Esophagus (tissue), 2 donors: Measurements from ENCODE around the gene PPP1R37. TPM values are rescaled to one million over a fixed set of nuclear protein-coding genes. Genes with fewer than 3 reads are reported as not detected.

Experiments
- H3K27ac ChIP-seq, 2 donors: one replicate each; pipeline ENCODE4 v1.5.1; 2013; ENCODE audit warnings: low read depth in 2 of 2, mild to moderate bottlenecking in 2 of 2, inconsistent platforms in 1 of 2, low read length in 1 of 2, moderate library complexity in 1 of 2
- H3K27me3 ChIP-seq, 2 donors: one replicate each; pipeline ENCODE4 v1.6.1; 2013; ENCODE audit warnings: low read length in 2 of 2, control low read depth in 1 of 2, mild to moderate bottlenecking in 1 of 2; ENCODE audit not compliant: insufficient read depth in 2 of 2, control insufficient read depth in 1 of 2
- H3K36me3 ChIP-seq, 2 donors: one replicate each; pipeline ENCODE4 v1.6.1; 2013; ENCODE audit warnings: low read length in 1 of 2; ENCODE audit not compliant: control insufficient read depth in 2 of 2, insufficient read depth in 2 of 2
- H3K4me1 ChIP-seq, 2 donors: one replicate each; pipeline ENCODE4 v1.6.1; 2013; ENCODE audit warnings: low read length in 1 of 2; ENCODE audit not compliant: control insufficient read depth in 2 of 2, insufficient read depth in 2 of 2
- H3K4me3 ChIP-seq, 2 donors: one replicate each; pipeline ENCODE4 v1.5.1; 2013; ENCODE audit warnings: low read length in 2 of 2, mild to moderate bottlenecking in 2 of 2, low read depth in 1 of 2, moderate library complexity in 1 of 2
- H3K9me3 ChIP-seq, 2 donors: one replicate each; pipeline ENCODE4 v1.6.1; 2013; ENCODE audit warnings: mild to moderate bottlenecking in 2 of 2, low read depth in 1 of 2, low read length in 1 of 2, moderate library complexity in 1 of 2; ENCODE audit not compliant: control insufficient read depth in 2 of 2, insufficient read depth in 1 of 2
- WGBS, 2 donors: extraction: QIAGEN DNeasy Blood & Tissue Kit; methylation state at CpG; one replicate each; pipeline ENCODE4 v1.1.7; 2013; 5-methylcytosine and 5-hydroxymethylcytosine counted together
- polyA plus RNA-seq, 2 donors: library from polyadenylated mRNA; stranded (reverse); fragments of 200-250 nt; gene quantifications; one replicate each; pipeline ENCODE4 v1.2.3, GENCODE V29; 2013
- donor health status: healthy with polysubstance abuse.
- donor health status: Bipolar disorder and iron deficiency.

The PPP1R37 gene
- polyA plus RNA-seq, 2 donors, result 17.5 to 43.1 TPM

DNA sequence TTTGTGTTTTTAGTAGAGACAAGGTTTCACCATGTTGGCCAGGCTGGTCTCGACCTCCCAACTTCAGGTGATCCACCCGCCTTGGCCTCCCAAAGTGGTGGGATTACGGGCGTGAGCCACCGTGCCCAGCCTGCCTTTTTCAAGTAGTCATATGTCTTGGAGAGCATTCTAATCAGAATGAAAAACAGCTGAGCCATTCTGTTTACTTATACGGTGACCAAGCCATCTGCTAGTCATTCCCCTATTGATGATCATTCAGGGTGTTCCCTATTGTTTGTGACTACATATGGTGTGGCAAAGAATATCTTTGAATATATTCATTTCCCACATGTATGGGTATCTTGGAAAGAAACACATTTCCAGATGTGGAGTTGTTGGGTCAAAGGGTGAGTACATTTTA, 102.8 kb downstream of the PPP1R37 start:
- WGBS, 2 donors, result 77 to 89% methylated on average over 6 of the region's 6 CpGs
- H3K4me3 ChIP-seq, result no peak overlapping the region
- no peaks in the 10 kb centered on the region for H3K9me3 ChIP-seq

More for the DNA sequence above, 102.8 kb downstream of the PPP1R37 start:
- no peaks in the 10 kb centered on the region for H3K36me3 ChIP-seq
- no peak overlapping the region for H3K27ac ChIP-seq
- no peaks in the 10 kb centered on the region for H3K4me1 ChIP-seq
- H3K27me3 ChIP-seq, result no peaks in the 10 kb centered on the region

Other genes starting within 250 kb of the PPP1R37 start
- gene NECTIN2, start 246.9 kb upstream of the PPP1R37 start, polyA plus RNA-seq, result 10 to 100 TPM; 58.7 to 60.9 TPM
- gene TOMM40, start 201.9 kb upstream of the PPP1R37 start, polyA plus RNA-seq, result 10 to 100 TPM; 46.0 to 60.8 TPM
- gene APOE, start 187.4 kb upstream of the PPP1R37 start, polyA plus RNA-seq, result 10 to 100 TPM in 1 of 2 donors, 1 to 10 TPM in 1; 9.6 to 17.9 TPM
- 1 to 10 TPM; 2.0 to 2.2 TPM for gene APOC1, start 178.6 kb upstream of the PPP1R37 start, polyA plus RNA-seq
- gene APOC4, start 150.9 kb upstream of the PPP1R37 start, polyA plus RNA-seq, result not detected
- under 1 TPM; 0.84 to 0.87 TPM for gene APOC2, start 147.1 kb upstream of the PPP1R37 start, polyA plus RNA-seq
- 10 to 100 TPM; 56.0 to 61.9 TPM for gene CLPTM1, start 137.8 kb upstream of the PPP1R37 start, polyA plus RNA-seq
- gene RELB, start 91.7 kb upstream of the PPP1R37 start, polyA plus RNA-seq, result 1 to 10 TPM; 7.2 TPM
- 100 to 1,000 TPM in 1 of 2 donors, 10 to 100 TPM in 1; 42.6 to 132 TPM for gene CLASRP, start 54.1 kb upstream of the PPP1R37 start, polyA plus RNA-seq
- gene ZNF296, start 16.7 kb upstream of the PPP1R37 start, polyA plus RNA-seq, result 10 to 100 TPM in 1 of 2 donors, 1 to 10 TPM in 1; 7.6 to 14.5 TPM
- gene GEMIN7, start 13.9 kb upstream of the PPP1R37 start, polyA plus RNA-seq, result 10 to 100 TPM; 20.7 to 21.3 TPM
- gene NKPD1, start 67.8 kb downstream of the PPP1R37 start, polyA plus RNA-seq, result 1 to 10 TPM in 1 of 2 donors, under 1 TPM in 1; 0.61 to 1.3 TPM
- 10 to 100 TPM; 25.9 to 26.4 TPM for gene TRAPPC6A, start 85.1 kb downstream of the PPP1R37 start, polyA plus RNA-seq
- 1 to 10 TPM; 2.2 to 3.1 TPM for gene BLOC1S3, start 85.6 kb downstream of the PPP1R37 start, polyA plus RNA-seq
- 1 to 10 TPM; 1.3 to 1.5 TPM for gene EXOC3L2, start 152.2 kb downstream of the PPP1R37 start, polyA plus RNA-seq
- 10 to 100 TPM; 11.9 to 15.9 TPM for gene MARK4, start 158.1 kb downstream of the PPP1R37 start, polyA plus RNA-seq
- under 1 TPM; 0.14 to 0.74 TPM for gene CKM, start 229.7 kb downstream of the PPP1R37 start, polyA plus RNA-seq
- 10 to 100 TPM; 15.0 to 24.2 TPM for gene KLC3, start 247.6 kb downstream of the PPP1R37 start, polyA plus RNA-seq